T-helper 1 cell treated with Interleukin-12 subunit alpha and Interleukin-12 subunit beta and Interleukin-4 antibody, amounts not matched to agents 30 μg/mL and 1 μg/mL, for 36 hours (primary cell): ENCODE results near the gene BABAM2.

Experiments
- H3K27ac Mint-ChIP-seq: one replicate; pipeline ENCODE4 v1.8.0; 2021; ENCODE audit warnings: mild to moderate bottlenecking, mixed read lengths
- H3K27me3 Mint-ChIP-seq: one replicate; pipeline ENCODE4 v1.8.0; 2021; ENCODE audit warnings: low read depth, mixed read lengths
- H3K36me3 Mint-ChIP-seq: one replicate; pipeline ENCODE4 v1.8.0; 2021; ENCODE audit warnings: low read depth, mixed read lengths
- H3K4me1 Mint-ChIP-seq: one replicate; pipeline ENCODE4 v1.8.0; 2021; ENCODE audit warnings: low read depth, mixed read lengths
- H3K4me3 Mint-ChIP-seq: one replicate; pipeline ENCODE4 v1.8.0; 2021; ENCODE audit warnings: mild to moderate bottlenecking, moderate library complexity, mixed read lengths
- H3K9me3 Mint-ChIP-seq: one replicate; pipeline ENCODE4 v1.8.0; 2021; ENCODE audit warnings: mixed read lengths

The BABAM2 gene

DNA sequence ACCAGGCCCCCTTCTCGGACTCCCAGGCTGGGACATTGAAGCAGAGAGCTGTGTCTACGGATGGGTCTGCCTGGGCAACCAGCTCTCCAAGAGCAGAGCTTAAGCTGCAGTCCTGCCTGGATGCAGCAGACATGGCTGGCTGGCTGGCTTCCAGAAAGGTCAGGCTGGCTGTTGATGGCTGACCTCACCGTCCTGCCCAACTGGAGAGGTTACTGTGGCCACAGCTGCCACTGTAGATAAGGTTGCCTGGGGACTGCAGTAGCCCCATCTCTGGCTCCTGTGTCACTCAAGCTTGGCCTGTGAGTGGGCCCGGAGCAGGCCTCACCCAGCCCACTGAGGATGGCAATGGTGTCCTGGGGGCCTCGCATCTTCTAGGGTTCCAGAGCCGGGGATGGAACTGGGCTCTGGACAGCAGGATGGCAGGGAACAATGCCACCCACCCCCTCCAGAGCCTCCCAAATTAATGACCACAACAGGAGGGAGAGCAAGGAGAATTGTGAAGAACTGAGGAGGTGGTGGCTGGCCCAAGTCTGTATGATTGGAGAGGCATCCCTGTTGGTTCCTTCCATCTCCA lies 465.1 kb downstream of the BABAM2 start:
- Mint-ChIP-seq H3K4me3 (no peak overlapping the region), H3K27ac (peak overlapping the region; percentile 21), H3K9me3 (no peaks in the 10 kb centered on the region), H3K27me3 (peaks cover 4% of the 10 kb centered on the region), H3K4me1 (peaks cover 24% of the 10 kb centered on the region), H3K36me3 (no peaks in the 10 kb centered on the region)

DNA sequence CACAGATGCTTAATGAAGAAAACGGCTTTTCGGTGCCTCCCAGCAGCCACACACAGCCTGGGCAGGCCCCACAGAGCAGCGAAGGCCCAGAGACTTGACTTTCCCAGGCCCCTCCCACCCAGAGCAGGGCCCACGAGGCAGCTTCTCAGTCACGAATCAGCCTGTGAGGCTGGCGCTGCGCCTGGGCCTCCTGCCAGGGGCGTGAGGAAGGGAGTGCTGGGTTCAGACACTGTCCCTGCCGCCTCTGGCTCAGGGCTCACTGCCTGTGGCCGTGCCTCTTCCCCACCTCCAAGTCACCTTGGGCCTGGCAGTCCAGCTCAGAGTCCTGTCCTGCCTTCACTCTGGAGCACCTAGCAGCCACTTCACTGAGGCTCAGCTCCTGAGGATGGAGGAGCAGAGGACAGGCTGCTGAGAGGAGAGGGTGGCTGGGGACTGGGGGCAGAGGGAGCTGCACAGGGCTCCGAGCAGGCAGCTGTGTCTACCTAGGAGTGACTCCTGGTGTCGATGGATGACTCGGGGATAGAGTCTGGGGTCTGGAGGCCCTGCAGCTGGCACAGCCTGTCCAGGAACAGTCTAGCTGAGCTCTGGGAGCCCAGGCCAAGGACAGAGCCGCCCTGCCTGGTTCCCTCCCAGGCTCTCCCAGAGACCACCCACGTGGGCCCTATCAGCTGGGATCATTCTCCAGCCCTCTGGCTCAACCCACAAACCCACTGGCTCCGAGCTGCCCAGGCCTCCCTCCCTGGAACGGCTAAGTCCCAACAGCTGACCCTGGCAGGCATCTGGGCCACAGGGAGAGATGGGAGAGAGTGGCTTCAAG lies 465.8 kb downstream of the BABAM2 start:
- Mint-ChIP-seq H3K4me3 (no peak overlapping the region), H3K36me3 (no peaks in the 10 kb centered on the region), H3K27ac (peak overlapping the region; percentile 21), H3K4me1 (peaks cover 29% of the 10 kb centered on the region), H3K27me3 (peaks cover 4% of the 10 kb centered on the region), H3K9me3 (no peaks in the 10 kb centered on the region)

DNA sequence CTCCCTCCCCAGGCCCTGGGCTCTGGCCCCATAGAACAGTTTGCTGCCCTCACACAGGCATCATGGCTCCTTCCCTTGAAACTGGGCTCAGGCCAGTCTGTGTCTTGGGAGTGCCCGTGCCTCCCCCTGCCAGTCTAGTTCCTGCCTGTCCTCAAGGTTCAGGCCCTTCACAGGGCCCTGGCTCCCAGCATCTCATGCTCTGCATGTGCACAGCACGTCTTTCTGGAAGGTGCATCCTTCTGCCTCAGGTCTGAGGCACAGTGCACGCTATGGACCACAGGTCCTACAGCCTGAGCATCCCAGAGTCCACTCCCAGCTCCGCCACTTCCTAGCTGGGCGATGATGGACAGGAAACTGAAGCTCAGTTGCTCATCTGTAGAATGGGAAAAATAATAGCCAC lies 466.5 kb downstream of the BABAM2 start:
- Mint-ChIP-seq H3K9me3 (no peaks in the 10 kb centered on the region), H3K27me3 (peaks cover 5% of the 10 kb centered on the region), H3K4me3 (no peak overlapping the region), H3K27ac (no peak overlapping the region), H3K36me3 (no peaks in the 10 kb centered on the region), H3K4me1 (peaks cover 26% of the 10 kb centered on the region)

DNA sequence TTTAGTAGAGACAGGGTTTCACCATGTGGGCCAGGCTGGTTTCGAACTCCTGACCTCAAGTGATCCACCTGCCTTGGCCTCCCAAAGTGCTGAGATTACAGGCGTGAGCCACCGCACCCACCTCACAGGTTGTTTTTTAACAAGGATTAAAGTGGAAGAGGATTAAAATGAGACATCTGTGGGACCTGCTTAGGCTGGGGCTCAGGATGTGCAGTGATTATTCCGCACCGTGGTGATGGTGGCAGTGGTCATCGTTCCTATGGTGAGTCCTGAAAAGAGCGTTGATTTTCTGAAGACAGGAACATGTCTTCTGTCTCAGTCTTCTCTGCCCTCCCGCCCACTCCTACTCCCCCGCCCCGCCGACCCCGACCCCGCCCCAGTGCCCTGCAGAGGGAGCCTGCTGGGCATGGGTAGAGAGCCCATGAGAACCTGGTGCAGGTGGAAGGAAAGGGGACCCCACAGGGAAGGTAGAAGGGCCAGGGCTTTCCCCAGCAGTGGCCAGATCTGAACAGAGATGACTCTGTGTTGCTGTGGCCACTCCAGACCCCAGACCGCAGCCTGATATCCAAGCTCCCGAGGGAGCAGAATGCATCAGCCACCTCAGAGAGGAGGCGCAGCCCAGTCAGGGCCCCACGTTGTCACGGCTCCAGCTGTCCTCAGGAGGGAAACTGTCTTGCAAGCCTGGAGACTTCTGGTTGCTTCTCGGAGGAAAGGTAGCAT lies 467.6 kb downstream of the BABAM2 start:
- Mint-ChIP-seq H3K27ac (peak overlapping the region; percentile 92), H3K9me3 (no peaks in the 10 kb centered on the region), H3K36me3 (no peaks in the 10 kb centered on the region), H3K4me1 (peaks cover 30% of the 10 kb centered on the region), H3K4me3 (no peak overlapping the region), H3K27me3 (peaks cover 9% of the 10 kb centered on the region)

DNA sequence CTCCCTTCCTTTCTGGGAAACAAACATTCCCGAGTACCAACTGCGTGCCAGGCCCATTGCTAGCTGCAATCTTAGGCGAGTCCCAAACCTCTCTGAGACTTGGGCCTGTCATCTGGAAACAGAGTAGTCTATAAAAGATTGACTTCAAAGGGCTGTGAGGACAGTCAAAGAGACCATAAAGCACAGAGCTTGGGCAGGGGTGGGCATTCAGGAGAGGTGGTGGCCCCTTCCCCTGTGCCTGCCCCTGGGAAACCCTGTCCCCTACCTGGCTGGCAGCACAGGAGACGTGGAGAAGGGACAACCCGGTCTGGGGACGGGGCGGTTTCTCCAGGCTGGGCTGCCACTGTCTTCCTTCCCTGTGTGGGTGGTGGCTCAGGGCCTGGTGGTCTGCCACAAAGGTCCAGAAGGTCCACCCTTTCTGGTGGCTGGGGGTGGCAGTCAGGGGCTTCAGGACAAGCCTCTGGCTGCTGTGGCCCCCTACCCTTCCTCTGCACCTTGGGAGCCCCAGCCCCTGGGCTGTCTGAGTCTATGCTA lies 468.2 kb downstream of the BABAM2 start:
- Mint-ChIP-seq H3K27me3 (peaks cover 9% of the 10 kb centered on the region), H3K4me1 (peaks cover 30% of the 10 kb centered on the region), H3K27ac (peak overlapping the region; percentile 92), H3K9me3 (no peaks in the 10 kb centered on the region), H3K4me3 (peak overlapping the region; percentile 78), H3K36me3 (no peaks in the 10 kb centered on the region)

DNA sequence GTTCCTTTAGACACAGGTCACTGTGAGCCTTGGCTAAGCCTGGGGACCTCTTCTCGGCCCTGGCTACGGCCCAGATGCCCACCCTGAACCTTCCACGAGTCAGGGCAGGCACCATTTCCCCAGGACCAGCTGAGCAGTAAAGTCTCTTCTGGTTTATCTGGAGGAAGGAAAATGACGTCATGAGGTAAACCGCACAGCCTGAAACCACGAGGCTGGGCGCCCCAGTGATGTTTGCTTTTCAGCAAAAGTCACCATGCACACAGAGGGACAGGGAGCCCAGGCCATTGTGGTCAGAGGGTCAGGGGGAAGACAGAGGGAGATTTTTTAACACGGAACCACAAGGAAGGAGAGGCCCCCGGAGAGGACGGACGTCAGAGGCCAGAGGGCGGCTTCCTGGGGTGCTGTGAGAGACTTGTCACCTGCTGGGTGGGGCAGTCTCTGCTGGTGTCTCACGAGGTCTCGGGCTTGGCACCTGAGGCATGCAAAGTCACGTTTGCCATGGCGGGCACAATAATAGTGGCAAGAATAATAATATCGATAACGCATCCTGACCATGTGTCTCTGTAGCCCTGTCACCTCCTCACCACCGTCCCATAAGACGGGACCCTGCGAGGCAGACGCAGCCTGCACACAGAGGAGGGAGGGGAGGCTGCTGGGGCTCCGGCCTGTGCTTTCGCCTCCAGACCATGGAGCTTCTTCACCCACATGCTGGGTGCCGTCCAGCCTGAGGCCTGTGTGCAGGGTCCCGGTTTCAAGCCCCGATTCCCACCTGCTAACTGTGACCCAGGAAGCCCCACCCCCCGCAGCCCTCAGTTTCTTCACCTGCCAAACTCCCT lies 468.9 kb downstream of the BABAM2 start:
- H3K4me1 Mint-ChIP-seq = peaks cover 35% of the 10 kb centered on the region
- peak overlapping the region; percentile 92 for H3K27ac Mint-ChIP-seq
- H3K4me3 Mint-ChIP-seq = peak overlapping the region; percentile 78
- H3K9me3 Mint-ChIP-seq = no peaks in the 10 kb centered on the region
- no peaks in the 10 kb centered on the region for H3K36me3 Mint-ChIP-seq
- H3K27me3 Mint-ChIP-seq = peaks cover 13% of the 10 kb centered on the region

DNA sequence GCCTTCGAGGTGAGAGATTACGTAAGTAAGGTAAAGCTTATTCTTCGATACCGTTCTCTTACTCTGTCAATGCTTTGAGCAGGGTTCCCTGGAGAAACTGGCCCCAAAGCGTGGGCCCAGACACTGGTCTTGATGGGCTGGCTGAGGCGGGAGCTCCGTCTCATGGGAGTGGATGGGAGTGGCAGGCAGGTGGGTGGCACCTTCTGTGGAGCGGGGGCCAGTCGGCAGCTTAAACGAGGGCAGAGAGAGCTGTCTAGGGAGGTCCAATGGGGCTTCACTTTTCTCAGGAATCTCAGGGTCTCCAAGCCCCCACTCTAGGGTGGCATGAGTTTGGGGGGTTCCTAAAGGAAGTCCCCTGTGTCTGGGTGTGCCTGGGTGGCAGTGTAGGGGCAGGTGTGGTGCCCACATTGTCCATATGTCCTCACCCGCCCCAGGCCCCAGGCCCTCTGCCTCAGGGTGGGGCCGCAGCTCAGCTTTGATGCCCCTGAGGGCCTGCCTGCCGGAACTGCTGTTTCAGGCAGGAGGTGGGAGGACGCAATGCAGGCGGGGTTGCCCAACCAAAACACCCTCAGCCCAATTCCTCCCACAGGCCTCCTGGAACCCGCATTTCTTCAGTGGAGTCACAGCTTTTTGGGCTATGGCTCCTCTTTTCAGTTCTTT lies 469.7 kb downstream of the BABAM2 start:
- no peaks in the 10 kb centered on the region for H3K9me3 Mint-ChIP-seq
- H3K4me1 Mint-ChIP-seq = peaks cover 43% of the 10 kb centered on the region
- H3K36me3 Mint-ChIP-seq = no peaks in the 10 kb centered on the region
- no peak overlapping the region for H3K4me3 Mint-ChIP-seq
- peak overlapping the region; percentile 49 for H3K27ac Mint-ChIP-seq
- H3K27me3 Mint-ChIP-seq = peaks cover 18% of the 10 kb centered on the region

DNA sequence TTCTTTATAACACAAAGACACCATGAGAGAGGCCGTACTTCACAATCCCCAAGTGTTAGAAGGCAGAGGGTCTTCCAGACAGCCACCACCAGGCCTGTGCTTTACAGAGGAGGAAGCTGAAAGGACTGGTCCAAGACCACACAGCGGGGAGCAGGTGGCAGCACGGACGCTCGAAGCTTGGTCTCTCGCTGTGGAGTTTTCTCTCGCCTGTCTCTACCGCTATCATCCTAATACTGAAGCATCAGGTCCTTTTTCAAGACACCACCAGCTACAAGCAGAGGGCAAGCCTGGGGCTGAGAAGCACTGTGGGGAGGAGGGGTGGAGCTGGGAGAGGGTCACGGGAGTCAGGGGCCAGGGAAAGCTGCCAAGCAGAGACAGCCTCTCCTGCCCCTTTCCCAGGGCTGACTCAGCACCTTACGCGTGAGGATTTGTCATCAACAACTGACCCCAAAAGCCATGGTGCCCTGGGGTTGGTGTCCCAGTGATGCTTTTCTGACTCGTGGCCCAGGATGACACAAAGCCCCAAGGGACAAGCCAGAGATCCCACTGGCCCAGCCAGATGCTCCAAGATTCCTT lies 470.3 kb downstream of the BABAM2 start:
- Mint-ChIP-seq H3K9me3 (no peaks in the 10 kb centered on the region), H3K36me3 (no peaks in the 10 kb centered on the region), H3K4me1 (peaks cover 48% of the 10 kb centered on the region), H3K4me3 (no peak overlapping the region), H3K27ac (peak overlapping the region; percentile 49), H3K27me3 (peaks cover 18% of the 10 kb centered on the region)

DNA sequence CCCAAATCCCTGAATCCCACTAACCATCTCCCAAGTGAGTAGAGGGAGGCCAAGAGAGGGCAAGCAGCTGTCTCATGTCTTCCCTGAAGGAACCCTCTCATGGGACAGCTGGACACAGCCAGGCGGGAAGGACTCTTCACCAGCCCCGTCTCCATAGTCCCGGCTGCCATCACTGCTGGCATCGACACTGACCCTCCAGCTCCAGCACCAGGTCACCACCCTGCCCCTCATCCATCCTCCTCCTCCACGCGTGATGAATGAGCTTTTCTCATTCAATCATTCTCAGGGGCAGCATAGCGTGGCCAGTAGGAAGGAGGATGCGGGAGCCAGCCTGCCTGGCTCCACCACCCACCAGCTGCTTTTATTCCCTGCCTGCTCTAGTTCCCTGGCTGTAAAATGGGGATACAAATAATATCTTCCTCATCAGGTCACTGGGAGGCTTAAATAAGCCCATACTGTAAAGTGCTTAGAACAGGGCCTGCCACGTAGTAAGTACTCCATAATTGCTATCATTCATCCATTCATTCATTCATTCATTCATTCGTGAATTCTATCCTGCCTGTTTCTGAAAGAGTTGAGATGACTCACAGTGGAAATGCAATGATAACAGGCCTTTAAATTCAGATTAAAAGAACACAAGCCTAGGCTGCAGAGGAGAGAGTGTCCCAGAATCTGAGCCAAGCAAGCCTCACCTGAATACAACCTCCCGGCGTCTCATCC lies 471.6 kb downstream of the BABAM2 start:
- Mint-ChIP-seq H3K27ac (peak overlapping the region; percentile 45), H3K36me3 (no peaks in the 10 kb centered on the region), H3K4me1 (peaks cover 61% of the 10 kb centered on the region), H3K27me3 (peaks cover 18% of the 10 kb centered on the region), H3K4me3 (no peak overlapping the region), H3K9me3 (no peaks in the 10 kb centered on the region)

DNA sequence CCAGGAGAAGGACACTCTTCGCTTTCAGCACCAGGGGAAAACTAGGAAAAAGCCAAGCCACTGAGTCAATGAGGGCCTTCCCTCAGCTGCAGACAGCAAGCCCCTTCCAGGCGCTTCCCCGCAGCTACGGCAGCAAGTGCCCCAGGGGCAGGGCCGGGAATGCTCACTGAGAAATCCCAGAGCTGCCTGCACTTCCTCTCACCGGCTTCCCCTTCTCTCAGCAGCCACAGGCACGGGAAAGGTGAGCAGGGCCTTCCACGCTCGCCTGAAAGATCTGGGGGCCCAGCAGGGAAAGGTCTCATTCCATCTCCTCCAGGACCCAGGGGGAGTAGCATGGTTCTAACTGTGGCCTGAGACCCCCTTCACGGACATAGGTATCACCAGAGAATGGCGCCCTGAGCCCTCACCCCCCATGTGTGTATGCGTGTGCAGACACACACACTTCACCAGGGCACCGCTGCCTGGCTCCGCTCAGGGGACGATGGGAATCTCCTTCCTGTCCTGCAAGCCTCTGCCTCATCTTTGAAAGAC lies 472.5 kb downstream of the BABAM2 start:
- peaks cover 64% of the 10 kb centered on the region for H3K4me1 Mint-ChIP-seq
- no peak overlapping the region for H3K27ac Mint-ChIP-seq
- no peaks in the 10 kb centered on the region for H3K9me3 Mint-ChIP-seq
- no peaks in the 10 kb centered on the region for H3K36me3 Mint-ChIP-seq
- H3K27me3 Mint-ChIP-seq = peaks cover 21% of the 10 kb centered on the region
- H3K4me3 Mint-ChIP-seq = no peak overlapping the region

DNA sequence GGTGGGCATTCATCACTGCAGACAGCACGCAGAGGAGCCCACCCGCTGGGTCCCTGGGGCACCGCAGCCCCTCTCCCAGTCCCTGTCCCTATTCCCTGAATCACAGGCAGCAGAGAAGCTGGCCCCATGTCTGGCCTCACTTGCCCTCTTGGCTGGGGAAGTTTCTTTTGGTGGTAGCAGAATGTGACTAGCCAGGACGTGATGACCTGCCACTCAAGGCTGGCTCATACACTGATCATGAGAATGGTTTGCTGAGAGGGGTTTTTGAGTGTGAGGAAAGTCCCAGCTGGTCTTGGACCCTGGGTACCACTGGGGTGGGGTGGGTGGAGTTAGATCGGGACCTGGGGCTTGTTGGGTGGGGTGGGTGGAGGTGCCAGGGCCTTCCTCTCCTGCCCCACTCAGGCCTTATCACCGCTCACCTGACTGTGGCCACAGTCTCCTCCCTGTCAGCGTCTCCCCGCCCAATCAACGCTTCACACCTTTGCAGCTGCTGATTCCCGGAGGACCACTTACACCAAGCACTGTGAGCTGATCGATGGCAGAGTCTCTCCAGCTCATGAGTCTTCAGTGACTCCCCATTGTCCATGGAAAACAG lies 473.3 kb downstream of the BABAM2 start:
- Mint-ChIP-seq H3K4me1 (peaks cover 61% of the 10 kb centered on the region), H3K27ac (no peak overlapping the region), H3K9me3 (no peaks in the 10 kb centered on the region), H3K27me3 (peaks cover 21% of the 10 kb centered on the region), H3K4me3 (no peak overlapping the region), H3K36me3 (no peaks in the 10 kb centered on the region)

DNA sequence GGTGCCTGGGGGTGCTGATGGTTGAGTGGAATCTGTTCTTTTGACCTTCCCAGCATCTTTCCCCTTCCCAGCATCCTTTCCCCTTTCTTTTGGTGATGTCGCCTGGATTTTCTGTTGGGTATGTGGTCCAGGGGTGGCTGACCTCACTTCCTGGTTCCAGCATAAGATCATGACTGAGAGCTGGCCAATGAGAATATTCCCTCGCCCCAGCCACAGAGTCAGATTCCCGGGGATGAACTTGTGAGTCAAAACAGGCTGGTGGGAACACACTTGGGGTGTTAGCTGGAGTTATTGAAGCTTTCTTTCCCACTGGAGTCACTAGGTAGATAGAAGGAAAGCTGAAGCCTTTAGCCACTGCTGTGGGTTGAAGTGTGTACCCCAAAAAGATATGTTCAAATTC lies 474.1 kb downstream of the BABAM2 start:
- Mint-ChIP-seq H3K4me3 (no peak overlapping the region), H3K9me3 (no peaks in the 10 kb centered on the region), H3K27ac (peak overlapping the region; percentile 6), H3K36me3 (no peaks in the 10 kb centered on the region), H3K4me1 (peaks cover 57% of the 10 kb centered on the region), H3K27me3 (peaks cover 22% of the 10 kb centered on the region)
